HAP-1 (cell line): ENCODE results near the gene LRCH1.

Experiments
- DNase-seq, 2 experiments: peaks; one replicate each; pipeline ENCODE4 v3.0.0-alpha.2; 2016 to 2020; ENCODE audit warnings: low spot score in 2 of 2
- H3K27me3 ChIP-seq: fragments of 250-450 bp; sonication (Bioruptor Pico); 2 replicates; pipeline ENCODE4 v1.5.1; 2020; ENCODE audit warnings: low read depth, mild to moderate bottlenecking, moderate library complexity
- H3K36me3 ChIP-seq: fragments of 250-450 bp; sonication (Bioruptor Pico); replicated peaks from 2 replicates; pipeline ENCODE4 v1.5.1; 2020; ENCODE audit warnings: mild to moderate bottlenecking
- H3K4me1 ChIP-seq: fragments of 250-450 bp; sonication (Bioruptor Pico); 2 replicates; pipeline ENCODE4 v1.5.1; 2020; ENCODE audit warnings: mild to moderate bottlenecking
- H3K4me3 ChIP-seq: fragments of 250-450 bp; sonication (Bioruptor Pico); 2 replicates; pipeline ENCODE4 v1.5.1; 2020; ENCODE audit warnings: mild to moderate bottlenecking, moderate library complexity
- H3K9me3 ChIP-seq: fragments of 250-450 bp; sonication (Bioruptor Pico); 2 replicates; pipeline ENCODE4 v1.5.1; 2020; ENCODE audit warnings: mild to moderate bottlenecking, moderate library complexity
- in situ Hi-C: fragments of 300-500 bp; cut with MboI; formaldehyde crosslinking; loops from 3 replicates; pipeline ENCODE4 v1.14.3; 2020; ENCODE audit warnings: low sequenced_read_pairs, inconsistent platforms, mixed read lengths

Gene LRCH1

DNA sequence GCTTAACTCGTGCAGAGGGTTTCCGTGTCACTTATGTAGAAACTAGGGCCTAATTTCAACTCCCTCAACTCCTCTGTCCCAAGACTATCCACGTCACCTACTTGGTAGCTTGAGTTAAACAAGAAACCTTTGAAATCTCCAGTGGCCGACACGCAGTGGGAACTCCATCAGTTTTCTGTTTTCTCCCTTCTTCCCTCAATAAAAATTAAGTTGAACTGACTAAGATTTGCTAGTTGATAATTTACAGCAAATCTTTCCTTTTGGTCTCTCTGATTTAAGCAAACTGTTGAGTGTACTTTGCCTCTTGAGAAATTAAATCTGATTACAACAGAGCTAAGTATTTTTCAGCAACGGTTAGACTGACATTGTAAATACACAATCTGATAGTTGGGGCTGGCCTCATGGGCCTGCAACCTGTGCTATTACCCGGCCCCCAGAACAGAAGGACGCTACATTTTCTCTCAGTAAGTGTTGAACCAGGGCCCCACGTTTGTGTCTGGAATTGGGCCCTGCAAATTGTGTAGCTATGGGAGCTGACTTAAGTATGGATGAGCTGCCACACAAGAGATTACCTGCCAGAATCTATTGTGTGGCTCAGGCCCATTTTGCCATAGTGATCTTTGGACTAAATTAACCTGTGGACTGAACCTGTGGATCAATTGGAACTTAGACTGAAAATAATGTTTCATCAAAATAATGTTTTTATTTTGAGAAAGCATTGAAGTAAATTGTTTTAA lies 244.7 kb downstream of the LRCH1 start:
- DNase-seq: no peak
- Histone ChIP-seq H3K36me3 (0 out of 2 replicates have a peak, but pooled peaks cover 2% of the 10 kb centered on the region), H3K27me3 (no peaks in the 10 kb centered on the region), H3K4me1 (peaks cover 33% of the 10 kb centered on the region), H3K4me3 (peak overlapping the region; percentile 75), H3K9me3 (no peaks in the 10 kb centered on the region)
- in situ Hi-C loops: no loop called here

GRCh38 chr13:46799139-46799538 lies 246.2 kb downstream of the LRCH1 start:
- no peaks in the 10 kb centered on the region for H3K36me3 ChIP-seq
- H3K27me3 ChIP-seq: no peaks in the 10 kb centered on the region
- in situ Hi-C loops: no loop called here
- H3K9me3 ChIP-seq: no peaks in the 10 kb centered on the region
- DNase-seq: no peak
- H3K4me1 ChIP-seq: peaks cover 25% of the 10 kb centered on the region
- H3K4me3 ChIP-seq: no peak overlapping the region

- H3K36me3 ChIP-seq: no peaks in the 10 kb centered on the region
- H3K4me1 ChIP-seq: peaks cover 19% of the 10 kb centered on the region
- H3K4me3 ChIP-seq: no peak overlapping the region
- peak in 1 of 2 experiments; percentile 45 for DNase-seq
- no peaks in the 10 kb centered on the region for H3K27me3 ChIP-seq
- no peaks in the 10 kb centered on the region for H3K9me3 ChIP-seq
- in situ Hi-C loops: no loop called here
Measured at GRCh38 chr13:46801858-46802257, 248.9 kb downstream of the LRCH1 start.
